ENCODE data around the gene KCNJ16.

DNA sequence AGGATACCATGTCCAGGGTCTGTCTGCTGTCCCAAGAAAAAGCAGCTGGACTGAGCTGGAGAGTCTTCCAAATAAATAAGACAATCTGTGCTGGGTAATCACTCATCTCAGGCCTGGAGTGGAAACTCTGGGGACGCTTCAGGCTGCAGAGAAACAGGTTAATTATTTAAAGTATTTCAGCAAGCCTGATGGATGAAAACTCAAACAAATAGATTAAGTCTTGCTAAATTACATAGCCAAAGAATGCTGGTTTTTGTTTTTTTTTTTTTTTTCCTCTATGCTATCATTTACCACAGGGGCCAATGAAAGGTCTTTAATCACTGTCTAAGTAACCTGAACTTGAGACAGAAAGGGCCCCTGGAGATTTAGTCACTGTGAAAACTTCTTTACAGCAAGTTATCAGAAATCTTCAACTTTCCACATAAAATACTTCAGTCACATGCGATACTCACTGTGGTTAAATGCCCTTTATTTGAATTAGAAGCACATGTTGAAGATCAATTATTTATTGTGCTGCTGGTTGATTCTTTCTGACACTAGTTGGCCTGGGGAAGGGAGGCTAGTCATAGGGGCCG lies 63.4 kb downstream of the KCNJ16 start:
- TF ChIP-seq, protein P1, sequence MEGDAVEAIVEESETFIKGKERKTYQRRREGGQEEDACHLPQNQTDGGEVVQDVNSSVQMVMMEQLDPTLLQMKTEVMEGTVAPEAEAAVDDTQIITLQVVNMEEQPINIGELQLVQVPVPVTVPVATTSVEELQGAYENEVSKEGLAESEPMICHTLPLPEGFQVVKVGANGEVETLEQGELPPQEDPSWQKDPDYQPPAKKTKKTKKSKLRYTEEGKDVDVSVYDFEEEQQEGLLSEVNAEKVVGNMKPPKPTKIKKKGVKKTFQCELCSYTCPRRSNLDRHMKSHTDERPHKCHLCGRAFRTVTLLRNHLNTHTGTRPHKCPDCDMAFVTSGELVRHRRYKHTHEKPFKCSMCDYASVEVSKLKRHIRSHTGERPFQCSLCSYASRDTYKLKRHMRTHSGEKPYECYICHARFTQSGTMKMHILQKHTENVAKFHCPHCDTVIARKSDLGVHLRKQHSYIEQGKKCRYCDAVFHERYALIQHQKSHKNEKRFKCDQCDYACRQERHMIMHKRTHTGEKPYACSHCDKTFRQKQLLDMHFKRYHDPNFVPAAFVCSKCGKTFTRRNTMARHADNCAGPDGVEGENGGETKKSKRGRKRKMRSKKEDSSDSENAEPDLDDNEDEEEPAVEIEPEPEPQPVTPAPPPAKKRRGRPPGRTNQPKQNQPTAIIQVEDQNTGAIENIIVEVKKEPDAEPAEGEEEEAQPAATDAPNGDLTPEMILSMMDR (conservative IDR thresholded peaks at IDR 0.05 in 1 of 2, IDR thresholded peaks at IDR 0.05 in 1 of 2; ENCODE audit: low read depth in 1 of 2, low read length in 2 of 2): no peak
- TF ChIP-seq EZH2 (IDR thresholded peaks at IDR 0.05; ENCODE audit: low read length, missing control alignments): no peak
